MM.1S (cell line): ENCODE data around the gene SCFD2.

Experiments
- CTCF ChIP-seq: fragments of 300-600 bp; sonication (generic); IDR thresholded peaks from 2 replicates; pipeline ENCODE4 v1.5.1; 2016; ENCODE audit warnings: antibody characterized with exemption, low read length, mixed read lengths
- EZH2phosphoT487 ChIP-seq: fragments of 300-600 bp; sonication (generic); IDR thresholded peaks from 2 replicates; pipeline ENCODE4 v1.6.1; 2018; ENCODE audit warnings: antibody characterized with exemption, low read length

- no peak for TF ChIP-seq CTCF
- TF ChIP-seq EZH2phosphoT487: no peak
Observed at GRCh38 chr4:53365486-53366300, at the start of gene SCFD2.
